GM21723 (cell line): ENCODE results near the gene HIVEP3.

Experiments
- ATAC-seq: cut with Tn5 transposase; IDR thresholded peaks from one replicate; pipeline ENCODE4 v1.9.1; 2021; ENCODE audit warnings: mild to moderate bottlenecking, moderate library complexity; ENCODE audit not compliant: unreplicated experiment

HIVEP3 gene

DNA sequence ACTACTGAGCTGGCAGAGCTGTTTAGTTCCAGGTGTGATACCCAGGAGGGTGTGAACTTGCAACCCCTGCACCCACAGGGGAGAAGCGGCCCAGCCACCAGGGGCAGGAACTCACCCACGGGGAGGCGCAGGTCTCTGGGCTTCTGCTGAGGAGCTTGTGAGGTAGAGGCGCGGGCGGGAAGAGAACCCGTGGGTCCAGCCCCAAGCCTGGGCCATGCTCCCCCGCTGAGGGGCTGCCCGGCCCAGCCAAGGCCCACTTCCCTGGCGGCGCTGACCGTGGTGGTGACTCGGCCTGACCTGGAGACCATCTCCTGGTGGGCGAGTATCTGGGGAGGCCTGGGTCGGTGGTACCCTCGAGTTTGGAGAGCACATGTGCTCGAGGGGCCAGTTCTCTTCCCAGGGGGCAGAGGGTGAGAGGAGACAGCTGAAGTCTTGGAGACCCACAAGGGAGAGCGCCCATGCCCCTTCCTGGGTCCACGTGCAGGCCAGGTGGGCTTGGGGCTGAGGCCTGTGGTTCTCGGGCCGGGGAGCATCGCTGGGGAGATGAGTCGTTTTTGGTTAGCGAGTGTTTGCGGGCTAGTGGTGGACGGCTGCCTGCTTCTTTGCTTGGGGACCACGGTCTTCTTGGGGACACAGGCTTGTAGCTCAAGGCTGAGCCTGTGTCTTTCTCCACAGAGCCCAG, 405.9 kb downstream of the HIVEP3 start:
- no peak for ATAC-seq

DNA sequence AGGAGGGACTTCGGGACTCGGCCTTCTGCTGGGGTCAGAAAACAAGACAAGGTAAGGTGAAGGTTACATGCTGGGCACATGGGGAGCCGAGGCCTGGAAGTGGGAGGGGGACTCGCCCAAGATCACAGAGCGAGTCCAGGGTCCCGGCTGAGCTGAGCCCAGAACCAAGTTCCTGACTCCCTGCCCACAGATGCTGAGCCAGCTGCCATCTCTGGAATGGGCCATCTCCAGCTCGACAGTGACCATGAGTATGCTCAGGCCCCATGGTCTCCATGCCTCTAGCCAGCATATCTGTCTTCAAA, 407.5 kb downstream of the HIVEP3 start:
- no peak for ATAC-seq

DNA sequence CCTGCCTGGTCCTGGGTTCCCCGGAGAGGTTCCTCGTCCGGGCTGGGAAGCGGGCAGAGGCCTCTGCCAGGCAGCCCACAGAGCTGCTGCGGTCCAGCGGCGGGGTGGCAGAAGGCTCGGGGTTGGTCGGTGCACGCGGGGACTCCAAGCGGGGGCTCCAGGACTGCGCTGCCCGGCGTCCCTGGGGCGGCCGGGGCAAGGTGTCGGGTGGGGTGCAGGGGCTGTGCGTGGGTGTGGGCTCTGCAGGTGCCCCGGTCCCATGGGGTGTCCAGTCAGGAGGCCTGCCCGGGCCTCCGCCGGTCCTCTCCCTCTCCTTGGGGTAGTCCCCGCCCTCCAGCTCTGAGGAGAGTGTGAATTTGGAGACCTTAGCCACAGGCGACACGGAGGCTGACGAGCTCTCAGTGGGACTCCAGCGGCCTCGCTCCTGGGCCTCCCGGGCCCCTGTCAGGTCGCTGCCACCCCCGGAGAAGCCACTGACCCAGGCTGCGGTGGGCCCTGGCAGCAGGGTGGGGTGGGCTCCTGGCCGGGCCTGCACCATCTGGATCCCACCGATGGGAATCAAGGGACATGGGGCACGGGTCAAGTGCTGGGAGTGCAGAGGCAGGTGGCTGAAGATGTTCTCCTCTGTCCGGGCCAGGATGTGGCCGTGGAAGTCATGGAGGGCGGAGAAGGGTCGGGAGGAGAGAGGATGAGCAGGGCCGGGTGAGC, 408.0 kb downstream of the HIVEP3 start:
- ATAC-seq, result no peak

DNA sequence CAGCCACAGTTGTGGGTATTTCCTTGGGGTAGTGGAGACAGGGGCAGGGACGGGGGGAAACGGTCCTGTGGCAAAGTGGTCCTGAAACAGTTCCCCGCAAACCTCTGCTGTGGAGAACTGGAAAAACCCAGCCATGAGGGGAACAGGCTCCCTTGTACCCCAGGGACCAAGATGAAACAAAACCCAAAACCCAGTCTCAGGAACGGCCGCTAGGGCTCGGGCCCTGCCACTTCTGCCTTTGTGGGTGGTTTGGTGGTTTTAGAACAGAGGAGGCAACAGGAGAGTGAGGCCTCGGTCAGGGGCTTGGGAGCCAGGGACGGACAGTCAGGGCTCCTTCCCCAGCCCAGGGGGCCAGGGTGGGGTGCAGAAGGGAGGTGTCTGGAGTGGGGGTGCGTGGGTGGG, 409.5 kb downstream of the HIVEP3 start:
- ATAC-seq, result no peak

DNA sequence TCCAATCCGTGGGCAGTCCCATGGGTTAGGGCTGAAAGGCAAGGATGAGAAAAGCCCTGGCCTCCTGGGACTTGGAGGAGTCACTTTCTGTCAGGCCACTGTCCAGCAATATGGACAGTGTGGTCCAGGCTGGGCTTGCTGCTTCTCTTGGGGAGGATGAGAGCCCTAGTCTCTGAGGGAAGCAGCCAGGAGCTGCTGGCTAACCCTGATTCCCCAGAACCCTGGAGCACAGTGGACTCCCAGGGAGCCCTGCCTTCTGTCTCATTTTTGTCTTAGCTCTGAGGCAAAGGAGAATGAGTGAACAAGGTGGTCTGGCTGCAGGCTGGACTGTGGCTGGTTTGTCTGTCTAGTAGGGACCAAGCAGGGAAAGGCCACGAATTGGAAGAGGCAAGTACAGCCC, 410.4 kb downstream of the HIVEP3 start:
- ATAC-seq, result no peak

DNA sequence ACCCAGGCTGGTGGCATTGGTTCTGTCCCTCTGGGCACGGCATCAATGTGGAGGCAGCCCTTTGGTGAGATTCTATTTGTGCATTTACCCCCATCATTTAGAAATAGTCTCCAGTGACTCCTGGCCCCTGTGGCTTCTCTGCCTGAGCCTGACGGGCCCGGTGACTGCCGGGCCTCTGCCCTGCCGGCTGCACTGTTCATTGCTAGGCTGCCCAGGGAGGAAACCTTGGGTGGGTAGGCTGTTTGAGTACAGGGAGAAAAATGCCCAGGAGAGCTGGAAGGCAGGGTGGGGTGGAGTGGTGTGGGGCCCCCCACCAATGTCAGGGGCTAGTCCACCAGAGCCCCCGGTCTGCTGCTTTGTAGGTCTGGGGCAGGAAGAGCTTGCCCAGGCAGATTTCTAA, 410.9 kb downstream of the HIVEP3 start:
- ATAC-seq, result no peak

DNA sequence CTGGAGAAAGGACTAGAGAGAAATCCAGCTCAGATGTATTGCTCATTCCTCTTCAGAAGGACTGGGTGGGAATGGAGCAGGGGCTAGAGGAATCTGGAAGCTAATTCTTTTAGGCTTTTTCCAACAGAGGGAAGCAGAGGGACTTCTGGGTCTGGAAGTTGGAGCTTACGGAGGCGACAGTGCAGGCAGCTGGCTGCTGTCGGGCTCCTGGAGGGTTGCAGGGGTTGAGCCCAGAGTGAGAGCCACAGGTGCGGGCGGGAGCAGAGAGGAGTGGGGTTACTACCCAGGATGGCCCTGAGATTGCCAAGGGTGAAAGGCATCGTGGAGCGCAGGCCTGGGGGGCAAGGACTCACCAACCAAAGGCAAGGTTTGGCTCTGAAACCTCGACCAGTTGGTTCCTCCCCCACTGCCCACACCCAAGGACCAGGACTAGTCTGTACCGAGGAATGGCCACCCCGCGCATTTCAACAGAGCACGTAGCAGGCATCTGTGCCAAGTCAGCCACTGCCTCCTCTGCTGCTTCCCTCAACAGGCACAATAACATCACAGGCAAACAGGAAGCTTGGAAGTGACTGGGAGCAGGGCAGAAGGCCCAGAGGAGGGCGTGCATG, 411.5 kb downstream of the HIVEP3 start:
- ATAC-seq, result no peak

DNA sequence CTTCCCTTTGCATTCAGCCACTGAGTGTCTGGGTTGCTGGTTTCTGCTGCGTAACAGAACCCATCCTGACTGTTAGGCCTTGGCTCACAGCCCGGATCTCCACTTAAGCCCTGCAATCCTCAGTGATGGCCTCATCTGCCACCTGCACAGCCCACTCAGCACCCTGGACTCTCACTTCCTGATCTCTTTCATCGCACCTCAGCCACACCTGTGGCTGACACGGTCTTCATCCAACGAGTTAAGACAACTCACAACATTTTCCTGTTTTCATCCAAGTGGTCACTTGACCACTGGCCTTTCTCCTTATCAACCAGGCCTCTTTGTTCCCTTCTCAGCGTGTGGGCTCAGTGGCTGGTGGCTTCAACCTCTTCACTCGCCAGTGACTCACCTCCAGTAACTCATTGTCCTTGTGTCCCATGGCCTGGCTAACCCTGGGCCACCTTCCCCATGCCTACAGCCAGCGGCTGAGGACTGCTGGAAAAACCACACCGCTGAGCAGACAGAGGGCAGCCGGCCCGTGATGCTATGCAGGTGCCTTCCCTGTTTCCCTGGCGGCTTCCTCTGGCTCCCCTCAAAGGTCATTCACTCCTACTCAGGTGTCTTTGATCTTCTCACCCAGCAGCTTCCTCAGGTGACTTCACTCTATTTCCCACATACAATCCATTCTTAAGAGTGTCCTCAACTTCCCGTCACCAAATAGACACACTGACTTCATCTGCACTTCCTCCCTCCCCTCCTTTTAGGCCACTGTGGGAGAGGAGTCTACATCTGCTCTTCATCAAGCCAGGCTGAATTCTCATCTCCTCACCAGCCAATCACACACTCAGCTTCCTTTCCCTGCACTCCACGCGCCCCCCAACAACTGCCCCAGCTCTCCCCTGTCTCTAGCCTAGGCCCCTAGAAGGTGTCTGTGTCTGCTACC, 414.3 kb downstream of the HIVEP3 start:
- ATAC-seq, result no peak

DNA sequence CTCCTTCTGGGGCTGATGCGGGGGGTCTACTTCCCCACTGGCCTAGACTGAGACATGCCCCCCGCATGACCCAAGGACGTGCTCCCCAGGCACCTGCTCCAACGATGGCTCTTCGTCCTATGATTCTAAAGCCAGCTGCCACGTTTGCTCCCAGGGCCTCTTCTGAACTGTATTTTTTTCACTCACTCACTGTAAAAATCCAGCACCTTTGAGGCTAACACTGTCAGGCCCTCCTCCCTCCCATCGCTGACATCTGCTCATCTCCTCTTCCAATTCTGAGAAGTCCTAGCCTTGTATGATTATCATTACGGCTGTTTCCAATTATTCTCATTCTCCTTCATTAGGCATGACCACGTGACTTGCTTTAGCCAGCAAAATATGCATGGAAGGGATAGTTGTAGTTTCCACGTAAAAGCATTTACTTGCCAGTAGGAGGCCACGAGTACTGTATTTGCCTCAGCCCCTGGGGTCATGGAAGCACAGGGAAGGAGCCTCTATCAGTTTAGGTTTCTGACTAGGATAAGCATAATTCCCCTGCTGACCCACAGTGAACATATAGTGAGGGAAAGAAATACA, 415.1 kb downstream of the HIVEP3 start:
- no peak for ATAC-seq

DNA sequence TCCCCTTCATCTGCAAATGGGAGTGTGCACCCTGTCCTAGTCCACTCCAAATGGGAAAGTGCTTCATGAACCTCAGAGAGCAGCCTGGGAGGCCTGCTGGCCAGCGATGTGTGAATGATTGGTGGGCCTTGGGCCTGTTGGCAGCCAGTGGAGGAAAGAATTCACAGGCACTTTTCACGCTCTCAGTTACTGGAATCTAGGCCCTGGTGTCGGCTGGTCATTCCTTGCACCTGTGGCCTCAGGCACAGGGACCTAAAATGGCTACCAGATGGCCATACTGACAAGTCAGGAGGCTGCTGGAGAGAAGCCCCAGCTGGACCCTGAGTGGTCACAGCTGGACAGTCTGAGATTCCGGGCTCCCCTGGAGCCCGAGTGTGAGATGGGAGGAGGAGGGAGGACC, 415.8 kb downstream of the HIVEP3 start:
- no peak for ATAC-seq

DNA sequence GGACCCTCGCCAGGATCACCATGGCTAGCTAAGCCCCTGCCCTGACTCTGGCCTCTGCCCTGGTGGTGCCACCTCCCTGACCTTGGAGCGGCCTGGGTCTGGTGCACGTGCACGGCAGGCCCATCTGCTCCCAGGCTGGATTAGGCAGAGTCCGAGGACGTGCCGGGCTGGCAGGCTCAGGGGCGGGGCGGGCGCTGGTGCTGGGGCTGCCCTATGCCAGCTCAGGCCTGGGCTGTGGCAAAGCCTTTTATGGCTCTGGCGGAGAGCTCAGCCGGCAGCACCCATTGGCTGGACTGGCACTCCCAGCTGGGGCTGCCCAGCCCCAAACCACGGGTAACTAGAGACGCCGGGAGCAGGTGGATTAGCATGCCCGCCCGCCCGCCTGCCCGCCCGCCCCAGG, 417.1 kb downstream of the HIVEP3 start:
- ATAC-seq, result no peak

DNA sequence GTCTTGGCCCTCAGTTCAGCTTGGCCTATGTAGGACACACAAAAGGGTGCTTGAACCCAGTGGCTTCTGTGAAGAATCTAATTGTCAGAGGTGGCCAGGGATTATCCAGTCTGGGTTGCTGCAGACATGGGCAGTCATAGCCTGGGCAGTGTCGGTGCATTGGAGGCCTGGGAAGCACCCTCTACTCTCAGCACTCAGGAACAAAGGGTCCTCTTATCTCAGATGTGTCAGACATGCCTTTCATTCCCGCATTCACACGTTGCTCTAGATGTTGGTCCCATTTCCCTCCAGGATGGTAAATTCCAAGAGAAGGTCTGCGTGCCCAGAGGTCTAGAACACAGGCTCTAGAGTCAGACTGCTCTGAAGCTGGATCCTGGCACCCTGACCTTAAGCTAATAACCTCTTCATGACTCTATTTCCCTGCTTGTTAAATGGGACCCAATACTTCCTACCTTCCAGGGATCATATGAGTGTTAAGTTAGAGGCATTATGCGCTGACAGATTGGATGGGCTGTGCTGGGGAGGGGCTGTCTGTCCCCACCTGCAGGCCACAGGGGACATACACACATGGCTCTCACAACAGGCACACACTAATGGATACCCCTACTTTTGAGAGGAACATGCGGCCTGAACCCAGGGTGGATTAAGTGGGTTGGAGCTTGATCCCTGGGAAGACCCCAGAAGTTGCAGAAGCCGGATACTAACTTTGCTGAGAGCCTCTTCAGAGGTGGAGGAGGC, 417.8 kb downstream of the HIVEP3 start:
- ATAC-seq, result no peak

DNA sequence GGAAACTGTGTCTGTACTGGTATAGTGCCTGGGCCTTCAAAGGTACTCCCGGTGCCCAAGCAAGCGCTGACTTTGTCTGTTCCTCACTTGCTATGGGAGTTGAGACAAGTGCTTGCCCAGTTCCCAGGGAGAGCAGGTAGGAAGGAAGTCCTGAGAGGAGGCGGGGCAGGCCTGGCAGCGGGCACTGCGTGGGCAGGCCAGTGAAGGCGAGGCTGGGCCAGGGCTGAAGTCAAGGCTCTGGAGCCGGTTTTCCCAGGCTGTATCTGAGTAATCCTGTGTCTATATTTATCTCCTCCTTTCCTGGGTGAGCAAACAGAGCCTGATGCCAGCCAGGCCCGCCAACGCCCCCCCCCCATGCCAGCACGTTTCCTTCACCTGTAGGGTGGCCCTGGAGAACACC, 418.3 kb downstream of the HIVEP3 start:
- ATAC-seq, result no peak

DNA sequence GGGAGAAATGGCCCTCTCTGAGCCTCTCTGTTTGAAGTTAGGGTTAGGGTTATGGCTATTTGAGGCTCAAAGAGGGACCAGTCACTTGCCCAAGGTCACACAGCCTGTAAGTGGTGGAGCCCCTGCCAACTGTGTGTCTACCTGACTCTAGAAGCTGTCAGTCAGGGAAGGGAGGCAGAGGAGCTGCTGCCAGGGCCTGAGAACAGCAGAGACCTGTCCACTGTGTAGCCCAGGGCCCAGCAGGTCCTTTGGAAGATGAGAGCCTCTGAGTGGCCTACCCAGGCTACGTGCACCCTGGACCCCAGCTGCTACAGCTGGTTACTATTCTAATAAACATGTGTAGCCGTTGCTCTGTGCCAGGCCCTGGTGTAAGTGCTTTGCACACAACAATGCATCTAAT, 419.1 kb downstream of the HIVEP3 start:
- no peak for ATAC-seq

DNA sequence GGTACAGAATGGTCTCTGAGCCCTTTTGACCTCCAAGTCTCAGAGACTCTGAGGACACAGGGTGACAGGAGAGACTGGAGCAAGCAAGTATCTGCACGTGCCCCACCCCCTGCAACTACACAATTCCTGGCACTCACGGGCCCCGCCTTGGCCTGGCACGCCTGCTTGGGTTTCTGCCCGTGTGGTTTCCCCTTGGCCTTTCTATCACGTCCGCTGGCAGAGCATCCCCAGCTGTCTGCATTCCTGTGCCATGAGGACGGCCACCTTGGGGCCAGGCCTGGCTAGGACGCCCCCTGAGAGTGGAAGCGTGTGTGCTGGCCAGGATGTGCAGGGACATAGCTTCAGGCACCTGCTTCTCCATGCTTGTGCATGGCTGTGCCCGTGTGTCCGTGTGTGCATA, 419.9 kb downstream of the HIVEP3 start:
- no peak for ATAC-seq

DNA sequence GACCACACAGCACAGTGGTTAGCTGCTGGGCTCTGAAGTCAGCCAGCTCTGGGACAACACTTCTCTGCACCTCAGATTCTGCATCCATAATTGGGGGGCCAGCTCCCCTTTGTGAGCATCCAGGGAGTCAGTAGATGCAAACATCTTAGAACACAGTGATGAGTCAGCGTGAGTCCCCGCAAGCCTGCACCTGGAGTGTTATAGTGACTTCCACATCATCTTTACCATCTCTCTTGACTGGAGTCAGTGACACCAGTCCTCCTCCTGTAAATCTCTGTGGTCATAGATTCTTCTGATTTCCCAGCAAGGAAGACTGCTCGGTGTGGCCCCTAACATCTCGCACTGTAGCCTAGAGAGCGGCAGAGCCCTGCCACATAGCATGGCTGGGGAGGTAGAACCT, 420.3 kb downstream of the HIVEP3 start:
- ATAC-seq, result no peak

DNA sequence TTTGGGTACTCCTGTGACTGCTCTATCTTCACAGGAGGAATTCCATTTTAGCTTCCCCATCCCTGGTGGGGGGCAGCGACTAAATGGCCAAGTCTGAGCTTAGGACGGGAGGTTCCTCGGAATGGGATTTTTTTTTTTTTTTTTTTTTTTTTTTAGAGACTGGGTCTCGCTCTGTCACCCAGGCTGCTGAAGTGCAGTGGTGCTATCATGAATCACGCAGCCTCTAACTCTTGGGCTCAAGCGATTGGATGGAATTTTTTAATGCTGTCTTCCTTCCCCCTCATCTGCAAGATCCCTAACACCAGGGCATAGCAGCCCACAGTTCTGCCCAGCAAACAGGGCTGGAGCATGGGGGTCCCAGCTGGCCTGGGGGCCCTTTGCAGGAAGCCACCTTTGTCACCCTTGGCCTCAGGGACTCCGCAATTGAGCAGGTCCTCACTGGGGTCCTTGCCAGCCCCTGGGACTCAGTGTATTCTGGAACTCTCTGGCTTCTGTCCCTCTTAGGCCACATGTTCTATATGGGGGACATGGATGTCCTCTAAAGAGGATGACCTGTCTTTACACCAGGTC, 421.2 kb downstream of the HIVEP3 start:
- no peak for ATAC-seq

DNA sequence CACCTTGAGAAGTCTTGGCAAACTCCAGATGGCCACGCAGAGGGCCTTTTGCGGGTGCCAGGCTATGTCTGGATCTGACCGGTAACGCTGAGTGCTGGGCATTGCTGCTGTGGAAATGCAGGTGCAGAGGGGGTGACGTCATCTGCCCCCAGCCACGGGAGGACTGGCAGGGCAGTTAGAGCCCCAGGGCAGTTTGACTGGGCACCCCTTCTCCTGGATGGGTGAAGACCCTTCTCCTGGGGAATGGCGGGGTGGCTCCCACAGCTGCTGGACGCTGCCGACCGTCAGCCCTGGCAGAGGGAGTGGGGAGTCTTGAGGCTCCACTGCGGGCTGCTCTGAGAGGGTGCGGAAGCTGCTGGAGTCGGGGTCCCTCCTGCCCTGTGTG, 421.7 kb downstream of the HIVEP3 start:
- no peak for ATAC-seq

DNA sequence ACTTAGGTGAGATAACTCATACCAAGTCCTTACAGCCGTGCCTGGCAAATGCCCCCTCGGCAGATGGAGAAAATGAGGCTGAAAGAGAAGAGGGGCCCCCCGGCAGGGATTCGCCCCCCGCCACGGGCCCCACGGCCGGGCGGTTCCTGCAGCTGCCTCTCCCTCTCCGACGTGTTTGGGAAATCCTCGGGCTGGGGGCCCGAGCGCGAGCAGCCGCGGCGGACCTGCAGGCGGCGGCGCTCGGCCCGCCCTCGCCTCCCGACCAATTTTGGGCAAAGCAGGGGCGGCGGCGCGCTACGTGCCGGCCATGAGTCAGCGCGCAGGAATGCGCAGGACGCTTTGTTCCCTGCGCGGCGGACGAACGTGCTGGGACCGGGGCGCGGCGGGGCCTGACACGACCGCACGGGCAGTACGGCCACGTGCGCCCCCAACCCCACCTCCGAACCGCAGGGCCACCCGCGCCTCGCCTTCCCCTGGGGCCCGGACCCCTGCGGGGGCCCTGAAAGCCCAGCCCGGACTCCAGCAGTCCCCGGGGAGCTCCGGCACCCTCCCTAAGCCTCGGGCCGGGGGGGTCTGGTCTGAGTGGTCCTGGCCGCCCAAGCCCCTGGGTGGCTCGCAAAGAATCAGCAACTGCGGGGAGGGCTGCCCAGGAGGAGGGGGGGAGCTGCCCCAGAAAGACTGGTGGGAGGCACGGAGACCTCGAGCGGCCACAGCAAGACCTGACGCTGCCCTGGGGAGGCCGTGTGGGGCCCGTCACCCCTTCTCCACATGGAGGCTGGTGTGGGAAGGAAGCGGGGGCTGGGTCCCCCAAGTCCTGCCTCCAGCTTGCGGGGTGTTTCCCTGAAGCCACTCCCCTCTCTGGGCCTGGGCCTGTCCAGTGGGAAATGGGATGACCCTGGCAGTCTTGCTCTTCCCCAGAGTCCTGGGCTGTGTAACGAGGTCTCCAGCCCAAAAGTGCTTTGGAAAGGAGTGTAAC, 422.4 kb downstream of the HIVEP3 start:
- ATAC-seq, result no peak
